Uterus (tissue), 2 donors: ENCODE data around the gene PDGFB.

Experiments
- POLR2A ChIP-seq, 2 donors: fragments of 450-650 bp; IDR thresholded peaks; one replicate each; pipeline ENCODE4 v1.6.1; 2016; ENCODE audit warnings: antibody characterized with exemption in 2 of 2, mild to moderate bottlenecking in 1 of 2, moderate library complexity in 1 of 2
- TF ChIP-seq, protein P1 (sequence below), 4 experiments: fragments of 200-600 bp in 2 of 4; fragments of 450-650 bp in 2 of 4; sonication (generic) in 2 of 4; IDR thresholded peaks; one replicate each; pipeline ENCODE4 v1.5.1; 2016 to 2019; ENCODE audit warnings: antibody characterized with exemption in 4 of 4, mild to moderate bottlenecking in 2 of 4, moderate library complexity in 1 of 4

DNA sequence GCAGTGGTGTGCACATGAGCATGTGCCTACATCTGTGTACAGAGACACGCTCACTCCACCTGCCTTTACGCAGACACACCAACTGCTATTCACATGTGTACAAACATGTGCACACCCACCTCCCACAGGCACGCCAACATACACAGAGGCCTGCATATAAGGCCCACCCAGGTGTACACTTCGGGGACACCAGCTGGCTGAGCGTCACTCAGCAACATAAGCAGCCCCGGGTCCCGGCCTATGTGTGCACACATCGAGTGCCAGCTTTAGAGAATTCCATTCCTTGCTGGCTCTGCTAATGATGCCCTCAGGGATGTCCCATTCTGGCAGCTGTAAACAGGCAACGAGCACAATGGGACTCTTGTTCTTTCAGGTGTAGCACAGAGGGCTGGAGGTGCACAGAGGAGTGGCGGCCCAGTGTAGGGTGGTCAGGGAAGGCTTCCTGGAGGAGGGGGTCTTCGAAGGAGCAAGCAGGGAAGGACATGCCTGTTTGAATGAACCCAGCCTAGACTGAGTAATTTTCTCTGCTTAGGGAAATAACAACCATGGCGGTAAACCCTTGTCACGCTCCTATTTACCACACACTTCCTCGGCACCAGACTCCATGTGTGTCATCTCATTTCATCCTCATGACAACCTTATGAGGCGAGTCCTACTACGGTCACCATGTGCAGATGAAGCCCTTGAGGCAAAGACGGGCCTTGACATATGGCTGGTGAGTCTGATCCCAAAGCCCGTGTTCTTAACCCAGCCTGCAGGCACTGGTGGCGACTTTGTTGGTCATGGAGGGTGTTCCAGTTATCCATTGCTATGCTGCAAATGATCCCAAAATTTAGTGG lies 39.6 kb upstream of the PDGFB start:
- TF ChIP-seq, protein P1, sequence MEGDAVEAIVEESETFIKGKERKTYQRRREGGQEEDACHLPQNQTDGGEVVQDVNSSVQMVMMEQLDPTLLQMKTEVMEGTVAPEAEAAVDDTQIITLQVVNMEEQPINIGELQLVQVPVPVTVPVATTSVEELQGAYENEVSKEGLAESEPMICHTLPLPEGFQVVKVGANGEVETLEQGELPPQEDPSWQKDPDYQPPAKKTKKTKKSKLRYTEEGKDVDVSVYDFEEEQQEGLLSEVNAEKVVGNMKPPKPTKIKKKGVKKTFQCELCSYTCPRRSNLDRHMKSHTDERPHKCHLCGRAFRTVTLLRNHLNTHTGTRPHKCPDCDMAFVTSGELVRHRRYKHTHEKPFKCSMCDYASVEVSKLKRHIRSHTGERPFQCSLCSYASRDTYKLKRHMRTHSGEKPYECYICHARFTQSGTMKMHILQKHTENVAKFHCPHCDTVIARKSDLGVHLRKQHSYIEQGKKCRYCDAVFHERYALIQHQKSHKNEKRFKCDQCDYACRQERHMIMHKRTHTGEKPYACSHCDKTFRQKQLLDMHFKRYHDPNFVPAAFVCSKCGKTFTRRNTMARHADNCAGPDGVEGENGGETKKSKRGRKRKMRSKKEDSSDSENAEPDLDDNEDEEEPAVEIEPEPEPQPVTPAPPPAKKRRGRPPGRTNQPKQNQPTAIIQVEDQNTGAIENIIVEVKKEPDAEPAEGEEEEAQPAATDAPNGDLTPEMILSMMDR (IDR thresholded peaks at IDR 0.05), result no peak
- TF ChIP-seq POLR2A (IDR thresholded peaks at IDR 0.05), result no peak
